Measurements from ENCODE around the gene FAM107B. TPM values are rescaled to one million over a fixed set of nuclear protein-coding genes. Genes with fewer than 3 reads are reported as not detected.
A peak's percentile ranks its signal among the peaks of the same experiment; 100 is the strongest.
"Not testable (repeated sequence)": the region's sequence is repeated elsewhere in the genome, so short reads cannot be mapped to it uniquely, and the experiment has no call there.

FAM107B gene
- total RNA-seq, 2 donors from 2014 or later, result 226 to 255 TPM

DNA sequence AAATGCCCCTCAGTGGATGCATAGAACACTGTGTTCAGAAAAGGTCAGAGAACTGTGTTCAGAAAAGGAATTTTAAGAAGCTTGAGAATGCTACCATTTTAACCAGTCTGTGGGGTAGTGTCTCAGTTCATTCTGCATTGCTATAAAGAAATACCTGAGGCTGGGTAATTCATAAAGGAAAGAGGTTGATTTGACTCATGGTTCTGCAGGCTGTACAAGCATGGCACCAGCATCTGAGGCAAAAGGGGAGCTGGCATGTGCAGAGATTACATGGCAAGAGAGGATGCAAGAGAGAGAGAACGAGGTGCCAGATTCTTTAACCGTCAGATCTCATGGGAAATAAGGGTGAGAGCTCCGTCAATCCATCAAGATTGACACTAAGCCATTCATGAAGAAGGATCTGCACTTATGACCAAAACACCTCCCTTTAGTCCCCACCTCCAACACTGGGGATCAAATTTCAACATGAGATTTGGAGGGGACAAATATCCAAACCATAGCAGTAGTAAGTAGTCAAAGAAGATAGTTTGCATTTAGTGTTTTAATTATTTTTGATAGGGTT, 119.8 kb downstream of the FAM107B start:
- Mint-ChIP-seq H3K27me3 (no peaks in the 10 kb centered on the region), H3K4me3 (no peak overlapping the region), H3K9me3 (peaks cover 6% of the 10 kb centered on the region), H3K27ac (peak overlapping the region in 1 of 2 donors; percentile 79), H3K36me3 (peaks cover 7% of the 10 kb centered on the region), H3K4me1 (ENCODE audit: low read depth in 2 of 2) (peaks cover 64 to 69% of the 10 kb centered on the region in 2 donors)
- no peak for ATAC-seq
- no peak for DNase-seq (ENCODE audit: low spot score)

DNA sequence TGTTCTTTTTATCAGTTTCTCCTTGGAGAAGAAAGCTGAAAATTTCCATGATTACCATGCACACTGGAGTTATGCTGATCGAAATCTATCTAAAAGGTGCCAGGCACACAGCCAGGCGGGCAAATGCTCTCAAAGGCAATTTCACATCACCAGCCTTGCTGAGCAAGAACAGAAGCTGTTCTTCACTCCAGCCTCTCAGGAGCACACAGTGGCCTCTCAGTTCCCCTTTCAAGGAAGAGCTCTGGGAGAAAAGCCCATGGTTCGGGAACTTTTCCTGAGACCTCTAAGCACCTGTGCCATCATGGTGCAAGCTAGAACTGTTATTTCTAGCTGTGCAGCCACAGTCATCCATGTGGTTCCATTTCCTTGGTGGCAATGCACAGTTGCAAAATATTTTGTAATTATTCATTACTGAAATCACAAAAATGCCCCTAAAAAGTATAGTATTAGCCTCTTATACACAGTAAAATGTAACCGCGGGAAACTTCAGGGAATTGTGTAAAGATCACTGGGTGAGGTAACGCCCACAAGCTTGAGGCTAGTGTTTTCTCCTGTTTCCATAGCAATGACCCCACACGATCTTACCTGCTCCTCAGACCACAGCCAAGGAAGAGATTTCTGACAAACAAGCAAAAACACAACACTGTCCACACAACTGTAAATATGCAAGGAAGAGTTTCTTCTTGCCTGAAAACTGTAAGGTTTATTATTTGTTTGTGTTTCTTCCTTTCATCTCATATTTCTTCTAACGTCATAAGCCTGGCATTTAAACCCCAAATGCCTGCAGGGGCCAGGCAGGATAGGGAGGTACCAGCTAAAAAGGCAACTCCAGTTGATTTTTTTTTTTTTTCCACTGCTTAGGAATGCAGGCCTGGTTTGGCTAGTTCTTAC, 121.2 kb downstream of the FAM107B start:
- peaks cover 4% of the 10 kb centered on the region for H3K36me3 Mint-ChIP-seq
- no peaks in the 10 kb centered on the region for H3K27me3 Mint-ChIP-seq
- ATAC-seq (peak; percentile 29 to 80), DNase-seq (ENCODE audit: low spot score) (no peak)
- peak overlapping the region in 1 of 2 donors; percentile 79 for H3K27ac Mint-ChIP-seq
- peak overlapping the region; percentile 10 for H3K4me3 Mint-ChIP-seq
- H3K4me1 Mint-ChIP-seq (ENCODE audit: low read depth in 2 of 2), result peaks cover 65 to 69% of the 10 kb centered on the region in 2 donors
- H3K9me3 Mint-ChIP-seq, result peaks cover 3% of the 10 kb centered on the region

DNA sequence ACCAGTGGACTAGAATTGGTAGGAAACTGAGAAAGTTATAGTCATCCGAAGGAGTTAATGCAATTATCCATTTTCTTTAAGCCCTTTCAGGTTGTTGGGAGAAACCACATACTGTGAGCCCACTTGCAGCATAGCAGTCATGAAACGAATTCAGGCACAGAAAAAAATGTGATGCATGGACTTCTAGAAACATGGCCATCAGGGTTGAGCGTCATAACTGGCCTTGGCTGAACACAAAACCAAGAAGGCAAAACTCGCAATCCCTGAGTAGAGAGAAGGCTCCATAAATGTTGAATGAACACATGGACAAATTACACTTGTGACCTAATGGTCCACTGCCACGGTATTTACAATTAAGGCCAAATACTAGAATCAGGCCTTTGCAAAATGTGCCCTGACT, 121.9 kb downstream of the FAM107B start:
- Mint-ChIP-seq H3K27me3 (no peaks in the 10 kb centered on the region), H3K4me3 (no peak overlapping the region), H3K4me1 (ENCODE audit: low read depth in 2 of 2) (peaks cover 65 to 69% of the 10 kb centered on the region in 2 donors), H3K36me3 (no peaks in the 10 kb centered on the region), H3K9me3 (no peaks in the 10 kb centered on the region), H3K27ac (peak overlapping the region in 1 of 2 donors; percentile 79)
- ATAC-seq, result no peak
- DNase-seq (ENCODE audit: low spot score), result no peak

DNA sequence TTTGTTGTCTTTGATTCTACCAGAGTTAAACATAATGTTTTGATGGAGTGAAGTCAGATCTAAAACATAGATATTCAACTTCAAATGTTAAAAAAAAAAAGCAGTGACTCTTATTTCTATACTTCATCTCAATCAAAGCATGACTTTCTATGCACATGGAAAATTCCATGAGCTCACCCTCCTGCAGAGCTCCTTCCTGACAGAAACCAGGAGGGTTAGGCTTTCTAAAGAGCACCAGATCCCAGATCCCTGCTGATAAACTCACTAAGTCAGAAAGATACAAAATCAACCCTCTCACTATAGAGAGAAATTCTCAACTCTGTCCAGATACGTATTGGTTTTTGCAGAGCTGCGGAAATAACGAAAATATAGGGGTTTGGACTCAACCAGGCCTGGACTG, 122.6 kb downstream of the FAM107B start:
- ATAC-seq (no peak), DNase-seq (ENCODE audit: low spot score) (no peak)
- no peaks in the 10 kb centered on the region for H3K9me3 Mint-ChIP-seq
- peaks cover 60 to 65% of the 10 kb centered on the region in 2 donors for H3K4me1 Mint-ChIP-seq (ENCODE audit: low read depth in 2 of 2)
- H3K27ac Mint-ChIP-seq, result peak overlapping the region in 1 of 2 donors; percentile 9
- H3K36me3 Mint-ChIP-seq, result no peaks in the 10 kb centered on the region
- no peaks in the 10 kb centered on the region for H3K27me3 Mint-ChIP-seq
- no peak overlapping the region for H3K4me3 Mint-ChIP-seq

DNA sequence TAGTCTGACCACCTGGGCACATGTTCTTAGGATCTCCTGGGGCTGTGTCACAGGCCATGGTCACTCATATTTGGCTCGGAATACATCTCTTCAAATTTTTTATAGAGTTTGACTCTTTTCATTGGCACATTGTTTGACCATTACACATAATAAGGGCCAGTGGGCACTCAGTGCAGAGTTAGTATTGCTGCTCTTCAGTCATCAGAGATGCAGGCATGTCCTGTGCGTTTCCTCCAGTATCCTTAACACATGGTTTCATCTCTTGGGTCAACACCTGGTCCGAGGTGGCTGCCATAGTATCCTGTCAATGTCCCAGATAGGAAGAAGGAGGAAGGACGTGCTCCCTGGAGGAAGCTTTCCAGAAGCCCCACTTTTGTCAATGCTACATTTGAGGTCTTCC, 125.0 kb downstream of the FAM107B start:
- DNase-seq (ENCODE audit: low spot score) (no peak), ATAC-seq (no peak)
- Mint-ChIP-seq H3K4me3 (peak overlapping the region; percentile 85), H3K9me3 (no peaks in the 10 kb centered on the region), H3K36me3 (no peaks in the 10 kb centered on the region), H3K27me3 (no peaks in the 10 kb centered on the region), H3K27ac (peak overlapping the region; percentile 86 to 96), H3K4me1 (ENCODE audit: low read depth in 2 of 2) (peaks cover 50 to 57% of the 10 kb centered on the region in 2 donors)

DNA sequence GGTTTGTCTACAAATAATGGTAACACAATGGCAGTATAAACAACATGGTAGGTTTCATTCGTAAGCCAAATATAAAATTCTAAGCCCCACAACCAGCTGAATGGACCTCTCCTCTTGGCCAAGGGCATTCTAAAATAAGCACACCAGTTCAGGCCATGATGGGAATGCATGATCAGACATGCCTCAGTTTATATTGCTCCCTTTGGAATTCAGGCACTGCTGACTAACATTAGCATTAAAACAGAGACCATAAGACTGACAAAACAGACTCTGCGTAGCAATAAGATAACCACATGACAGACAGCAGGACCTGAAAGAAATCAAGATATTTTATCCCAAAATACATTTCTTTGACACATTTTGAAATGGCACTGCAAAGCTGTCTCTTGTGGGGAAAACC, 125.8 kb downstream of the FAM107B start:
- H3K4me3 Mint-ChIP-seq, result peak overlapping the region; percentile 85
- DNase-seq (ENCODE audit: low spot score) (no peak), ATAC-seq (no peak)
- no peaks in the 10 kb centered on the region for H3K36me3 Mint-ChIP-seq
- H3K27ac Mint-ChIP-seq, result peak overlapping the region; percentile 86 to 96
- H3K9me3 Mint-ChIP-seq, result no peaks in the 10 kb centered on the region
- no peaks in the 10 kb centered on the region for H3K27me3 Mint-ChIP-seq
- peaks cover 44 to 54% of the 10 kb centered on the region in 2 donors for H3K4me1 Mint-ChIP-seq (ENCODE audit: low read depth in 2 of 2)

DNA sequence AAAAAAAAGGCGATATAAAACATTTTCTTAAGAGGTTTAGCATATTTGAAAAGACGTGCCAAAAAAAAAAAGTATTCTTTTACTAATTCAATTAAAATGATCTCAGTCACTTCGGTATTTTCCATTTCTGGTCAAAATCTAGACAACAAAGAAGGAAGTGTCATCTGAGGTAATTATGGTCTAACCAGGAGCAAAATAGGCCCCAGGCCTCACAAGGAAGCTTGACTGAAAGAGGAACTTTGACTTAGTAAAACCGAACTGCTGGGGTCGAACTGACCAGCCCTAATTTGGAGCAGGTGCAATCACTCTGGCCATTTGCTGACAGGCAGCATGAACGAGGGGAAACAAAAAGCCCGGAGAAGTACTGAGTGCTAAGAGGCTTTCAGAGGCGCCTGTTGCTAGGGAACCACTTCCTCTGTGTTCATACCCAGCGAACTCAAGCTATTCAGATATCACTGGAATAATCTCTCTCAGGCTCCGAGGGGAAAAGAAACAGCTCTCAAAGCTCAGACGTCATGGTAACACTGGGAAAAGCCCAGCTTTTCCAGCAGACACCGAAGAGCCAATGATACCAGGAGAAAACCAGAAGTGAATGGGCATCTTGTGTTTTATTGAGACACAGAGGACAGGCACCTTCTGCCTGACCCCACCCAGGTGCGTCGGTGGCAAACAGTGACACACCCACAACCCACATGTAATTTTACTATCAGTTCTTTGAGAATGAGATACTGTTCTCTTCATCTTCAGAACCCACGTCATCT, 126.5 kb downstream of the FAM107B start:
- Mint-ChIP-seq H3K27me3 (no peaks in the 10 kb centered on the region), H3K4me3 (peak overlapping the region; percentile 85), H3K4me1 (ENCODE audit: low read depth in 2 of 2) (peaks cover 40 to 48% of the 10 kb centered on the region in 2 donors), H3K27ac (peak overlapping the region; percentile 86 to 96), H3K36me3 (no peaks in the 10 kb centered on the region), H3K9me3 (no peaks in the 10 kb centered on the region)
- peak; percentile 78 for DNase-seq (ENCODE audit: low spot score)
- ATAC-seq, result peak; percentile 90 to 91

DNA sequence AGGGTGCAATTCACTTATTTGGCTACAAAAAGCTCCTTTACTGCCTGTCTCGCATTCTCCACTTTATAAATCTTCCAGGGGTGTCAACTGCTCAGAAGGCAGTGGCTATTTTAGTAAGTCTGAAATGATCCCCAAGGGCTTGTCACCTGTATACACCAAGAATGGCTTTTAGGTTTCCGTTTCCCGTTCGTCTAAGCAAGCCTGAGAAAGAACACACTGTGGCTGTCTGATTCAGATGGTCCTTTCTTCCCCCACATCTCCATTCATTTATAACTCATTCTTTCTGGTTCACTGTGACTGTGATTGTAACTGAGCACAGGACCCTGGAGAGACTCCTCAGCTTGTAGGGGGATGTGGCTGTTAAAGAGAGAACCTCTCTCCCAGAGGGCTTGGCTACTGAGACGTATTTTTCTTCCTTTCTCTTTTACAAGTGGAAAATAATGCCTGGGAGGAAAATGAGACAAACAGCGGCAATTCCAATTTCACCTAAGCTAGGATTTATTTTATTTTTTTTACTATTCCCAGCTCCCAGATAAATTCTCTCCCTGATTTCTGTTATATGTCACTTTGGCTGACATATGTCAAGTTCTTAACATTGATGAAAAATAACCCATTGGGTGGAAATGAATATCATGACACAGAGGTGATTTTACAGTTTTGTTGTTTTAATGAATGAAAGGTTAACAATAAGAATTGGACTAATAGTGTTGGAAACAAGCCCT, 129.3 kb downstream of the FAM107B start:
- DNase-seq (ENCODE audit: low spot score) (no peak), ATAC-seq (peak in 1 of 2 donors; percentile 68)
- Mint-ChIP-seq H3K27ac (peak overlapping the region; percentile 51 to 55), H3K9me3 (peaks cover 4% of the 10 kb centered on the region), H3K36me3 (peaks cover 5% of the 10 kb centered on the region), H3K4me1 (ENCODE audit: low read depth in 2 of 2) (peaks cover 31 to 43% of the 10 kb centered on the region in 2 donors), H3K27me3 (peaks cover 0 to 3% of the 10 kb centered on the region in 2 donors), H3K4me3 (peak overlapping the region; percentile 20)

DNA sequence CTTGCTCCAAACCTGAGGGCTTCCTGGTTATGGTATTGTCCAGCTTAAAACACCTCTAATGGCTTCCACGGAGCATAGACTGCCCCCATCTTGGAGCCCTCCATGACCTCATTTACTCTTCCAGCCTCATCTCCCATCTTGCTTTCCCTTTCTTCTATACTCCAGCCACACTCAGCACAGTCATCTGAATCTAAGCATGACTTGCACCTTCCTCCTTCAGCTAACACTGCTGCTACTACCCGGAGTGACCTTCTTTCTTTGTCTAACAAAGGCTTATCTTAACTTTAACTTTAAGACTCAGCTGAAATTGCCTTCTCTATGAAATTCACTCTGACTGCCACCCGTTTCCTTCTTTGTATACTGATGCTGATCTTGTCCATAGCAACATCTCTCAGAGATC, 135.1 kb downstream of the FAM107B start:
- H3K36me3 Mint-ChIP-seq, result peaks cover 5% of the 10 kb centered on the region

DNA sequence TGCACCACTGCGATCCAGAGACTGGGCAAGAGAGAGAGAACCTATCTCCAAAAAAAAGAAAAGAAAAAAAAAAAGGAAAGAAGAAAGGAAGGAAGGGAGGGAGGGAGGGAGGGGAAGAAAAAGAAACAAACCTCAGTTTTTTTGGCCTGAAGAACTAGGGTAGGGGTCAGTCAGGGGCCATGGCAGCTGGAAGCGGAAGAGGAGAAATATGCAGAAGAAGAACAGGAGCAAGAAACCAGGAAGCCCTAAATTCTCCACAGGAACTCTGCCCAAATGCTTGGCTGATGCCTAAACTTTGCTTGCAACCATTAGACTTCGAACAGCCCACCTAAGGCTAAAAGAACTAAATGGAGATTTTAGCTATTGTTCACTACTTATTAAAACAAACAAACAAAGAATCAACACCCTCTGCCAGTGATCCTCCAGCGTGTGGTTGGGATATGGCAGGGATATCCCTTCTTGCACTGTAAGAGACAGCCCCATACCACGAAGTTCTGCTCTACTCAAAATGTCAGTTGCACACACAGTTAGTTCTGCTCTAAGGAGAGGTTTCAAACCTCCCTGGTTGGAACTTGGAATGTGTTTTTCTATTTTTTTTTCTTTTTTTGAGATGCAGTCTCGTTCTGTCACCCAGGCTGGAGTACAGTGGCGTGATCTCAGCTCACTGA, 139.5 kb downstream of the FAM107B start:
- H3K9me3 Mint-ChIP-seq, result no peaks in the 10 kb centered on the region
- DNase-seq (ENCODE audit: low spot score) (no peak), ATAC-seq (no peak)
- H3K27ac Mint-ChIP-seq, result no peak overlapping the region
- peaks cover 0 to 5% of the 10 kb centered on the region in 2 donors for H3K27me3 Mint-ChIP-seq
- peaks cover 4 to 11% of the 10 kb centered on the region in 2 donors for H3K4me1 Mint-ChIP-seq (ENCODE audit: low read depth in 2 of 2)
- H3K36me3 Mint-ChIP-seq, result no peaks in the 10 kb centered on the region
- no peak overlapping the region for H3K4me3 Mint-ChIP-seq

More for the DNA sequence above, 135.1 kb downstream of the FAM107B start:
- Mint-ChIP-seq H3K27ac (no peak overlapping the region), H3K4me3 (no peak overlapping the region), H3K4me1 (ENCODE audit: low read depth in 2 of 2) (peaks cover 8 to 11% of the 10 kb centered on the region in 2 donors), H3K27me3 (peaks cover 0 to 8% of the 10 kb centered on the region in 2 donors), H3K9me3 (peaks cover 4% of the 10 kb centered on the region)
- DNase-seq (ENCODE audit: low spot score) (no peak), ATAC-seq (no peak)

DNA sequence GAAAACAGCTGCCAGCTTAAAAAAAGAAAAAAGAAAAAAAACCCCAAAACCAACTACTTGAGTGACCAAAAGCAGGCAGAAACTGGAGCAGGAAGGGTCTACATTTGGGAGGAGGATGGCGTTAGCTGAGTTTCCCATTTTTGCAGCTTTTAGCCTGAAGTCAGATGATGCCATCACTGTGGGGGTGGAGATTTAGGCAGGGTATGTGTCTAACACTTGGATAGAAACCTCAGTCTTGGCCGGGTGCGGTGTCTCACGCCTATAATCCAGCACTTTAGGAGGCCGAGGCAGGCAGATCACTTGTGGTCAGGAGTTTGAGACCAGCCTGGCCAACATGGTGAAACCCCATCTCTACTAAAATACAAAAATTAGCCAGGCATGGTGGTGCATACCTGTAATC, 140.1 kb downstream of the FAM107B start:
- not testable (repeated sequence) for H3K36me3 Mint-ChIP-seq; H3K27ac Mint-ChIP-seq; H3K9me3 Mint-ChIP-seq; ATAC-seq; H3K27me3 Mint-ChIP-seq; DNase-seq (ENCODE audit: low spot score); H3K4me1 Mint-ChIP-seq (ENCODE audit: low read depth in 2 of 2); H3K4me3 Mint-ChIP-seq

DNA sequence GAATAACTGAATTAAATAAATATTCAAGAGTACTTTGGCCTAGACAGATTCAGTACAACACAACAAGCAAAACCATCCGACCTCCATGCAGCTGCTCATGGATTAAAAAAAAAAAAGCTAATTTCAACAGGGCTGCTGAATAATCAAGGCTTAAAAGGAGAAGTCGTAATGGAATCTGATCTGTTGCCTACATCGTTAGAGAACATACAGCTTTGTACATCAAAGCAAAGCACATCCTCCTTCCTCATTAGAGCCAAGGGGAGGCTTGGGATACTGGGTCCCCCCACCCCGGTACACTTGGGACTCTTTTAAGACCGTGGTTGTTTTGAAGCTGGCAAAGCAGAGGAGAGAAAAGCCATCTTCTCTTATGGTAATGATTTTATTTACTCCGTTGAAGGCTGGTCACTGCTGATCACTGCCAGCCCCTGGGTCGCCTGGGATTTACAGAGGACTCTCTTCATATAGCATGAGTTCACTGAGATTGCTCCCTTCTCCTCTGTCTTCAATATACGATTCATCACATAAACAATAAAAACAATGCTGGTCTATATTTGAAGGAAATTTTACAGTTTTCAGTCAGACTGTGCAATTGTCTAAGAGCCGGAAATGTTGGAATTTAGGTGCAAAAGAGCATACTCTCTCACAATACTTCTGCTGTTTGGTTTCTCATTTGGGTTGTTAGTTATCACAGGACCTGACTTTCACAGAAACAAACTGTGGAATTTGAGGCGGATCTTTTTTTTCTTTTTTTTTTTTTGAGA, 148.8 kb downstream of the FAM107B start:
- H3K4me3 Mint-ChIP-seq, result no peak overlapping the region
- DNase-seq (ENCODE audit: low spot score), result no peak
- peak overlapping the region in 1 of 2 donors; percentile 45 for H3K27ac Mint-ChIP-seq
- H3K36me3 Mint-ChIP-seq, result no peaks in the 10 kb centered on the region
- no peak for ATAC-seq
- H3K4me1 Mint-ChIP-seq (ENCODE audit: low read depth in 2 of 2), result peaks cover 0 to 4% of the 10 kb centered on the region in 2 donors
- no peaks in the 10 kb centered on the region for H3K27me3 Mint-ChIP-seq
- no peaks in the 10 kb centered on the region for H3K9me3 Mint-ChIP-seq
